H4 (cell line): ENCODE data around the gene MAP3K12. TPM values are rescaled to one million over a fixed set of nuclear protein-coding genes. Genes with fewer than 3 reads are reported as not detected.

Experiments used
- DNase-seq: peaks from one replicate; pipeline ENCODE4 v3.0.0-alpha.2; 2015; ENCODE audit warnings: low spot score
- total RNA-seq: library from RNA; depleted of rRNA; stranded (reverse); fragments of >200 nt; shearing (Covaris generic); gene quantifications from 2 replicates; pipeline ENCODE4 v1.2.3, GENCODE V29; 2014

The MAP3K12 gene
- total RNA-seq, 1 experiment from 2014 or later = 14.3 TPM

DNA sequence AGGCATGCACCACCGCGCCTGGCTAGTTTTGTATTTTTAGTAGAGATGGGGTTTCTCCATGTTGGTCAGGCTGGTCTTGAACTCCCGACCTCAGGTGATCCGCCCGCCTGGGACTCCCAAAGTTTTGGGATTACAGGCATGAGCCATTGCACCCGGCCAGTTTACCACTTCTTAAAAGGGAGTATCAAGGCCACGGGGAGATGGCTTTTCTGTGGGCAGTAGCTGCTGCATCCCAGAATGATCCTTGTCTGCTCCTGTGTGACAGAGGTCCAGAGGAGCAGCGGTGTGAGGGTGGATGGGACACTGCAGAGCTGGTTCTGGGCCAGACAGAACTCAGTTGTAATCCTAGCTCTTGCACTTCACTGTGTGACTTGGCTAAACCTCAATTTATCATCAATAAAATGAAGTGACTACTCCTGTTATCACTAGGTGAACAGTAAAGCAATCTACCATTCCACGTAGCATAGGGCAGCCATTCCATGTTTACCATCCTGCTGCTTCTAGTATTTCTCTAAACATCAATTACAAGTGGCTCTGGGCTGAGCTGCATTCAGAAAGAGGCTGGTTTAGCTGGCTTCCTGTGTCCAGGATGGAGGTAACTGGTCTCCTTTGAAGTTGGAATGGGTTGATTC, 11.0 kb upstream of the MAP3K12 start:
- no peak for DNase-seq

DNA sequence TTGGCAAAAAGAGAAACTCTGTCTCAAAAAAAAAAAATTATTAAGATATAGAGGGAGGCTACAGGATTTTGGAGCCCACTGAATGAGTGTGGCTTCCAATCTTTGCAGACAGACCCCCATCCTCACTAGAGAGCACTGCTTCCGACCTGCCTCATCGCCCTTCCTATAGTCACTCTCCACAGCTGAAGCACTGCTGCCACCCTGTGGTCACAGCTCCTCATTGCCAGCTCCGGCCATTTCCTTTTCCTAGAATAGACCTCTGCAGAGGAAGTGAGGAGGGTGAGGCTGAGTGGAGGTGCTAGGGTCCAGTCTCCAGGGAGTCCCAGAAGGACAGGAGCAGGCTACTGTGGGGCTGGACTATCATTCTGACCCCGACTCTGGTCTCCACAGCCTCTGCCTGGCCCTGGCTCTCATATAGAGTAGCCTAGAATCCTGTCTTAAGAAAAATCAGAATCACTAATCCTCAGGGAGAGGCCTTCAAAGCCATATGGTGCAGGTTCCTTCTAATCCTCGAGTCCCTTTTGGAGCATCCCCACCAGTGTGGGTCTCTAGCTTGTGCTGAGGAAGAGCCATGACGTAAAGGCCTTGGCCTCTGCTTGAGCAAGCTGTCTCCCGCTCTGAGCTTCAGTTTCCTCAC, 9.4 kb upstream of the MAP3K12 start:
- peak; percentile 72 for DNase-seq

DNA sequence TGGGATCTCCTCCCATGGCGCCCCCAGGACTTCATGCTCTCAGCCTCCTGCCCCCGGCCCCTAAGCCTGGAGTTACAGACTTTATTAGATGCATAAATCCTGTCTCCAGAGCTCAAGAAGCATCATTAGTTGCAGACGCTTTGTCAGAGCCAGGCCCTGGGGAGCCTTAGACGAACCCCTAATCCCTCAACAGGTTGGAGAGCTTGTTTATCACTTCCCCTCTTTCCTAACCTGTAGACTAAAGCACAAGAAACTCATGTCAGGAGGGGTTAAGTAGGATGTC, 8.3 kb upstream of the MAP3K12 start:
- no peak for DNase-seq

DNA sequence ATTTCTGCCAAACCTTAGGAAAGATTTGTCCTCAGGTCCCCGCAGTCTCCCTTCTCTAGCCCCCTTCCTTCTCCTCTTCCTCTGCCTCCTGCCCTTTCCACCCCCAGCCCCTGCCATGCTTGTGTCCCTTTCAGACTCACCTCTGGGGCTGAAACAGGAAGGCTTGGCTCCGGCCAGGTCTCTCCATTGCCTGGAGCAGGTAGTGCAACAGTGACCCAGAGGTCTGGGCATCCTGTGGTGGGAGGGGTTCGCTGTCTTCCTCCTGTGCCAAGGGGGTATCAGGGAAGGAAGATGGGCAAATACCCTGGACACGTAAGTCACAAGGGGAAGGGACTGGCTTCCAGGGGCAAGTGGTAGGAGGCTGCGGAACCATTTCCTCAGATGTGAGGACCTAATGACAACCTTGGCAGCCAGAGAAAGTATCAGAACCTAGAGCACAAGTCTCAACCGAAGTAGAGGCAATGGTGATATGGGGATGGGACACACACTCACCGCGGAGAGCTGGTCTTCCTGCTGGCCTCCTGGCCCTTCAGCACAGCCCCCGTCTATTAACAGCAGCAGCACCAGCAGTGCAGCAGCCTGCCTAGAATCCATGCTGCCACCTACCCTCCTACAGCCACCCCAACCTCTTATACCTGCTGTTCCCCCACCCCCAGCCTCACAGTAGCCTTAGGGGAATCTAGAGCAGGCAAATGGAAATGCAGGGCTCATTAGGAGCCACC, 7.8 kb upstream of the MAP3K12 start, which contains the start of gene NPFF:
TSS of gene NPFF (minus strand) at position 604 of the 722 bp plus-strand sequence. CDS start at position 594, 10 bp downstream.
- no peak for DNase-seq

DNA sequence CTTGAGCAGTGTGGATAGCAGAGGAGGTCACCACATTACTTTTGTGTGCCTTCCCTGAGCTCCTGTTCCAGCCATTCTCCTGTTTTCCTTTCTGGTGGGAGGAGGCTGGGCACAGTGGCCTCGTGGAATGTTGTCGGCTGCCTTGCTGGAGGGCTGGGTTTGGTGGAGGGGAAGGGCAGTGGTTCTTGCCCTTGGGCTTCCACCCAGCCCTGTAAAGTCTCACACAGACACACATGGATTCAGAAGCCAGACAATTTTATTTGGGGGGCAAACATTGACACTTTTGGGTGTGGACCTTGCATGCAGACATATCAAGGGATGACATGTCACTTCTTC, 7.2 kb upstream of the MAP3K12 start:
- no peak for DNase-seq

DNA sequence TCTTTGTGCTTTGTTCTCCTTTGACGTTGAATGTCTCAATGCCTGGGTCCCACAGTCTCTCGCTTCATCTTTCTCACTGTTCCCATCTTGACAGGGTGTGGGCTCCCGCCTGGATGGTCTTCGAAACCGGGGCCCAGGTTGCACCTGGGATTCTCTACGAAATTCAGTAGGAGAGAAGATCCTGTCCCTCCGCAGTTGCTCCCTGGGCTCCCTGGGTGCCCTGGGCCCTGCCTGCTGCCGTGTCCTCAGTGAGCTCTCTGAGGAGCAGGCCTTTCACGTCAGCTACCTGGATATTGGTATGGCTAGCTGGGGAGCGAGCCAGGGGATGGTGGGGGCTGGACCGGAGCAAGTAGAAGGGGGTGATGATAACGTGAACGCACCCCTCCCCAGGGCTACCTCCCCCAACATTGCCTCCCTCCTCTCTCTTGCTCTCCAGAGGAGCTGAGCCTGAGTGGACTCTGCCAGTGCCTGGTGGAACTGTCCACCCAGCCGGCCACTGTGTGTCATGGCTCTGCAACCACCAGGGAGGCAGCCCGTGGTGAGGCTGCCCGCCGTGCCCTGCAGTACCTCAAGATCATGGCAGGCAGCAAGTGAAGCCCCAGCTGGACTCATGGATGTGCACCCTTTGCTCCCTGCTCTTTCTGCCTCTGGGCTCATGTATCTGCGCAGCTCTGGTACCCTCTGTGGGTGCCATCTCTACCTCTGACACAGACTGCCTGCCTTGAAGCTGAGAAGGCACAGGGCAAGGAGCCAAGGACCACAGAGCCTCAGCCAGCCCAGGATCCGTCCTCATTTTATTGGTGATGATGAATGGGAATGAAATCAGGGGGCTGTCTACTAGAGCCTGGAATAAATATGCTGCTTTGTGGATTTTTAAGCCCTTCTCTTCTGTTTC, 6.5 kb upstream of the MAP3K12 start:
- no peak for DNase-seq

DNA sequence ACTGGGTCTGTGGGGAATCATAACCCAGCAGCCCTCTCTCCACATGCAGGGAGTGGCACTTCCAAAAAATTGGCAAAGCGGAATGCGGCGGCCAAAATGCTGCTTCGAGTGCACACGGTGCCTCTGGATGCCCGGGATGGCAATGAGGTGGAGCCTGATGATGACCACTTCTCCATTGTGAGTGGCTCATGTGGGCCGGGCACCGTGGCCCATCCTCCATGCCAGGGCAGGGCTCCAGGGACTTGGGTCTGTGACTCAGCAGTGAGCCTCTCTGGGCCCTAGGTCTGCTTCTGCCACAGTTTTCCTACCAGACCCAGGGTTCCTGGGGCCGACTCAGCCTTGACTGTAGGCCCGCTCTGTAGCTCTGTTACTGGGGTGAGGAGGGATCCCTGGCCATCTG, 5.8 kb upstream of the MAP3K12 start:
- DNase-seq = no peak

DNA sequence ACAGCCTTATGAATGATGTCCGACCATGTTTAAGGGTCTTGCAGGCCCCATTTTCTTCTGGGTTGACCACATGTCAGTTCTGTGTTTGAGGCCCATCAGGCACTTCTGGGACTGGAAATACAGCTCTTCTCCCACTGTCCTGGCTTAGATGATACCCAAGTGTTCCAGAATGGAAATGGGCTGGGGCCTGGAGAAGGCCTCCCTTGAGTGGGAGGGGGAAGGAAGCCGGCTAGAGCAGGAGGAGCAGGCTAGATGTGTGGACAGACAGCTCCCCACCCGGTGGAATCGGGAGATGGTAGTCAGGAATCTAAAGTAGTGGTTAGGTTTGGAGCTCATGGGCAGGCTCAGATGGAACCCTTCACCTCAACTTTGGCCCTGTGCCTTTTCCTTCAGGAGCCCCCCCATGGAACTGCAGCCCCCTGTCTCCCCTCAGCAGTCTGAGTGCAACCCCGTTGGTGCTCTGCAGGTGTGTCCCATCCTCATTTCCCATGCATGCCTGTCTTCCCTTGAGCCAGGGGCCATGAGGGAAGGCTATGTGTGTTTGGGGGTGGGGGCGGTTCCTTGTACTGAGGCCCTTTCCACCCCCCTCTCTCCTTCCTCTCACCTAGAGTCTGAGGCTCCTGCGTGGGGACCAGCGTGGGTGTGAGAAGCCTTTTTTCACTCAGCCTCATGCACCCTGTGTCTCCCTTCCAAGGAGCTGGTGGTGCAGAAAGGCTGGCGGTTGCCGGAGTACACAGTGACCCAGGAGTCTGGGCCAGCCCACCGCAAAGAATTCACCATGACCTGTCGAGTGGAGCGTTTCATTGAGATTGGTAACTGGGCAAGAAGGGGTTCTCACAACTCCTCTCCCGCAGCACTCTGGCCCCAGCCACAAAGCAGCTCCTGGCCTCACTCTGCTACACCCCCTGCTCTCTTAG, 5.0 kb upstream of the MAP3K12 start:
- DNase-seq = no peak

DNA sequence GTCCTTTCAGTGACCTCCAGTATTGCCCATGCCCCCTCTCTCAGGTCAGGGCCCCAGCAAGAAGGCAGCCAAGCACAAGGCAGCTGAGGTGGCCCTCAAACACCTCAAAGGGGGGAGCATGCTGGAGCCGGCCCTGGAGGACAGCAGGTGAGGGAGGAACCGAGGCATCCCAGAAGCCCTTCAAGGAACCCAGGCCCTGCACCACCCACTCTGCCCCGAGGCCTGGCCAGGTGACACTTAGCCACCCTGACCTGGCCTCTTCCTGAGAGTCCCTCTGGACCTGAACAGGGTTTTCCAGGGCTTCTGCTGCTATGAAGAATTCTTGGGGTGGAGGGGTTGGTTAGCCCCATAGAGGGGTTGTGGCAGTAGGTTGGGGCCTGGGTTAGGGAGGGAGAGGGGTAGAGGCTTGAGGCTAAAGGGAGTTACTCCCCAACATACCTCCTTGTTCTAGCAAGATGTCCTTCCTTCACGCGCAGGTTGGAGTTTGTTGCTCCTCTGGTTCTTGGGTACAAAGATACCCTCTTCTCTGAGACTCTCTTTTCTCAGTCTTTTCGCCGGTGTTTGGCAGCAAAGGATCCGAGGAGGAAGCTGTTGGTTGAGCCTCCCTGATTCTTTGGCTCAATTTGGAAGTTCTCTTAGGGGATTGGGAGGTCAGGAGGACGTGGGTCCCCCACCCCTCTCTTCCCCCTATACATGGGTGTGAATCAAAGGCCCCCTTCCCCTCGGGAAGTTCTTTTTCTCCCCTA, 3.9 kb upstream of the MAP3K12 start:
- DNase-seq = no peak

DNA sequence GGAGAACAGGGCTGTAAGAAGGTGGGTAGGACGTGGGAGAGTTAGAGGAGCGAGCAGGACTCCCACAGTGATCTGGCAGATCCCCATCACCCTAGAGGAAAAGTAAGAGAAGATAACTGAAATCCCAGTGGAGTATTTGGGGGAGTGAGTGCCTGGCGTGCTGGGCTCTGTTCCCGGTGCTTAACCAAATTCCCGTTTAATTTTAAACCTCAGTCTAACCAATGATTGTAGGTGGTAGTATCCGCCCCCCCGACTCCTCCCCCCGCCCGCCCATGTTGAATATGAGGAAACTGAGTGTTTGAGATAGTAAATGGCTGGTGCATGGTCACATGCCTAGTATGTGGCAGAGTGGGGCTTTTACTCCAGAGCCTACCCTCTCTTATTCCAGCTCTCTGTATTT, 3.1 kb upstream of the MAP3K12 start:
- no peak for DNase-seq

DNA sequence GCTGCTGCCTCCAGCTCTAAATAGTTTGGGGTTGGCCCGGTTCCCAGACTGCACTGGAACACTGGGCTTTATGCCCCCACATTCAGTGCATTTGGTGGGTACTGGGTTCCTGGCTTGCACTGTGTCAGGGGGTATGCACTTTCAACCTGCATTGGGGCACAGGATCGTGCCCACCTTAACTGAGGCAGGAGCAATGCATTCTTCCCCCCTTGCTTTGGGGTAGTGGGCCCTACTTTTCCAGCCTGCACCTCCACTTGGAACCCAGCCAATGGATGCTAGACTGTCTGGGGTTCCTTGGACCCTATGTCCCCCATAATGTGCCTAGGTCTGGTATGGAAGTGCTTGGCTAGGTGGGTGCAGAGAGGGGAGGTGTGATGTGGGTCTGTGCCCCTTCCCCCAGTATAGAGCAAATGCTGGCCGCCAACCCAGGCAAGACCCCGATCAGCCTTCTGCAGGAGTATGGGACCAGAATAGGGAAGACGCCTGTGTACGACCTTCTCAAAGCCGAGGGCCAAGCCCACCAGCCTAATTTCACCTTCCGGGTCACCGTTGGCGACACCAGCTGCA, 2.4 kb upstream of the MAP3K12 start:
- DNase-seq = no peak

DNA sequence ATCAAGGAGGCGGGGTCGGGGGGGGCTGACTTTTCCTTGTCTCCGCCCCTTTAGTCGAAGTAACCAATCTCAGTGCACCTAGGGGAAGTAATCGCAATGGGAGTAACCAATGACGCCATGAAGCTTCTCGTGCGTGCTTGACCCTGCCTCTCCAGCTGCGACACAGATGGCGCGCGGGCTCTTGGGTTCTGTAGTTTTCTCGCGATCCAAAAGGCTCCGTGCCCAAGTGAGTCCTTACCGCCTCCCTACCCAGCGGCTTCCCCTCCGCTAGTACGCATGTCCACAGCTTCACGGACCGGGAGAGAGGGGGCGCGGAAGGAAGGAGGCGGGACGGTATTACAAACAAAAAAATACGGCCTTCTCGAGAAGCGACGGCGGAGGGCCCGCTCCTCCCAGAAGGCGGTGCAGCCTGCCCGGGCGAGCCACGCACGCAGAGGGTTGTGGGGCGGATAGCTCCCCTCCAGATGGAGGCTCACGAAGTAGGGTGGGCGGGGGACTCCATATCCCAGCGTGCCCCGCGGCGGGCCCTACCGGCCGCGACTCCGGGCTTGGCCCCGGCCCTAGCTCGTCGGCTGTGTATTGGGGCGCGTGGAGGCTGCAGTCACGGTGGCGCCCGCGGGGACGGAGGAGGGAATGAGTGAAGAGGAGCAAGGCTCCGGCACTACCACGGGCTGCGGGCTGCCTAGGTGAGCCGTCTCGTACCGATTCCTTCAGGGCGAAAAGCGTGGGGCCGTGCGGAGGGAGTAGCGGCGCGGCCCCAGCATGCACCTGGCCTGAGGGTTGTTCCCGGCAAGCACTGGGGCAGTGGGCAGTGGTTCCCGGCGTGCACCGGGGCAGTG, 1.7 kb upstream of the MAP3K12 start, which contains the start of gene TARBP2:
TSS of gene TARBP2 (plus strand) at position 508 of the 839 bp plus-strand sequence. CDS start at position 634, 126 bp downstream.
- peak; percentile 99 for DNase-seq

DNA sequence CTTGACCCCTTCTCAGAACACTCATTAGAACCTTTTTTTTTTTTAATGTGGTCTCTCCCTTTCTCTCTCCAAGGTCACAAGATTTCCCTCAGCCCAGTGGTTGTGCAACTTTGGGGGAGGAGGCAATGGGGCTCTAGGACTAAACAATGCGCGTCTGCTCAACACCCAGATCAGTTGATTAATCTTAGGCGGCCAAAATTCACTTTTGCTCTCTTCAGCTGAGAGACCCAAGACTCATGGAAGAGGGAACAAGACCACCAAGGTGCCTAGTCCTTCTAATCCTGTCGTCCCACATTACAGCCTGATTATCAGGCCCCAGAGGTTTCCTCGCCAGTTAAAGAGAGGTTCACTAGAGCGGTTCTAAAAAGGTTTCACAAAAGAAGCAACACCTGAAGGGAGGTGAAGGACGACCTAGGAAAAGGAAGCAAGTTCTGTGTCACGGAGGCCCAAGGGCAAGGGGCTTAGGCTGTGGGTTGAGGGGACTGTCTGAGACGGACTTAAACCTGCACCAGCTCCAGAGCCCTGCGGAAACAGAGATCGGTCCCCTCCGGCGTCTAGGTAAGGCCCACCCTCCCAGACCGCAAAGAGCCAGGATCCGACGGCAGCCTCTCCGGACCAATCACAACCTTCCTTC, 1.0 kb upstream of the MAP3K12 start:
- DNase-seq = peak; percentile 60

DNA sequence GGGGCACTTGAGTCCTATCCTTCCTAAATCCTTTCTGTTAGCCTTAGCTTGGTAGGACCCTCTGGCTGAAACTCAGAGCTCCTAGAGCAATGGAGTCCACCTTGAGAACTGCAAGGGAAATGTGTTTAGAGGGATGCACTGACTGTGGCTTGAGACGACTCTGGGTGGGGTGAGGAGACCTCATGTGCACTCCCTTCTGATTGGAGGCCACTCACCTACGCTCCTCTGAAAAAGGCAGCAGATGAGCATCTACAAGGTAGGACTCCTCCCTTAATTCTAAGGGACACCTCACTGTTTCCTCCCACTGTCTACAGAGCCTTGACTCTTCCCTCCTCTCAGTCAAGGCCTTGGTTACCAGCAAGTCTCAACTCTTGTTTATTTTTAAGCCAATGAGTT, 1.0 kb downstream of the MAP3K12 start:
- no peak for DNase-seq

DNA sequence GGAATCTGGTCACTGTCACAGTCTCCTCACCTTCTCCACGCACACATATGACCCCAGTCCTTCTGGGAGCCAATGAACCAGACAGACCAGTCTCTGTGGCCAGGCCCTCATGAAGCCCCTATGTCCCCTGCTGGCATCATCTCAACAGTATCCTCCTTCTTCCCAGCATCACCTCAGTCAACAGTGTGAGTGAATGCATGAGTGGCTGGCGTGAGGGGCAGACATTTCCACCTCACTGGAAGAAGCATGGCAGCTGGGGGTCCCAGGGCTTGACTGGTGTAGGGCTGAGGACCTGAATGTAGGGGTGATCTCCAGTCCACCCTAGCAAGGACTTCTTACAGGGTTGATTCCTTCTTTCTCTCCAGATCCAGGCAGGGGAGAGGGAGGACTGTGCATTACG, 1.8 kb downstream of the MAP3K12 start:
- no peak for DNase-seq

DNA sequence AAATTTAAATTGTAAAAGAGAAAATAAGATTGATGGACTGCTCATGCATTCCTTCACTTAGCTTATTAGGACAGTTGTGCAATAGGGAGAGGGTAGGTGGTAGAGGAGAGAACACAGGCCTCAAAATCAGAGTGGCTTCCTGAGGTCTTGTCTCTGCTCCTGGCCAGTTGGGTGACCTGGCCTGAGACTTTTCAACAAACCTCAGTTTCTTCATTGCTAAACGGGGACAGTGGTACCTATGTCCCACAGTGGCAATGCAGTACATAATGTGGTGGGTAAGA, 2.6 kb downstream of the MAP3K12 start:
- no peak for DNase-seq

DNA sequence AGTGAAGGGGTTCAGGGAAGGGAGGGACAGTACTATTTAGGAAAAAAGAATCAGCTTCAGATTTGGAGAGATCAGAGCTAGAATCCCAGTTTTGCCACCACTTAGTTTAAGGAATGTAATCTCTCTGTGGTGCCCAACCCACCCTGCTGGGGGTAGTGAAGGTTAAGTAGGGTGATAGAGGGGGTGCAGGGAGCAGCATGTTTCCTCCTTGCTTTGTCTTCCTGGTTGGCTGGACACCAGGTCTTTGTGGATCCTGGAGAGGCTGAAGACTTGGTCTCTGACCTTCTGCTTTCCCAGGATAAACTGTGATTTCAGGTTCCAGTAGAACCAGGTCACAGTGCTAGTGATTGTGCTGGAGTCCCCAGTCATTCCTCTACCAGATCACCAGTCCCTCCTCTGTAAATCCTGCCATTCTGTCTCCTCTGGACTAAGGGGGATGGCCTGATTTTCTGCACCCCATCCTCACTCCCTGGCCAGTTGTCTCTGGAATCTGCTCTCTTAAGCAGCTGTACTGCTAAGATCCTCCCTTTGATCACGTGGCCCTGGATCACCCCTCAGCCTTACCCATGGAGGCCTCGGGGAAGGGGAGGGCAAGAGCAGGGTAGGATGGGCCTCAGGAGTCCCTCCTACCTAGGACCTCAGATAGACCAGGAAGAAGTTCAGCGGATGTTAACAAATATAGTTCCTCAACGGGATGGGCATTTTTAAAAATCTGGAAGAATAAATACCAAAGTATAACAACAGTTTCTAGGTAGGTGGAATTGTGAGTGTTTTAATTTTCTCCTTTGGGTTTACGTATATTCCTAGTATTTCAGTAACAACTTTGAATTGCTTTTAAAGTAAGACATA, 3.1 kb downstream of the MAP3K12 start:
- DNase-seq = peak; percentile 69
